ENCODE data around the gene PLSCR2.
"Not testable (repeated sequence)": the region's sequence is repeated elsewhere in the genome, so short reads cannot be mapped to it uniquely, and the experiment has no call there.

The PLSCR2 gene

DNA sequence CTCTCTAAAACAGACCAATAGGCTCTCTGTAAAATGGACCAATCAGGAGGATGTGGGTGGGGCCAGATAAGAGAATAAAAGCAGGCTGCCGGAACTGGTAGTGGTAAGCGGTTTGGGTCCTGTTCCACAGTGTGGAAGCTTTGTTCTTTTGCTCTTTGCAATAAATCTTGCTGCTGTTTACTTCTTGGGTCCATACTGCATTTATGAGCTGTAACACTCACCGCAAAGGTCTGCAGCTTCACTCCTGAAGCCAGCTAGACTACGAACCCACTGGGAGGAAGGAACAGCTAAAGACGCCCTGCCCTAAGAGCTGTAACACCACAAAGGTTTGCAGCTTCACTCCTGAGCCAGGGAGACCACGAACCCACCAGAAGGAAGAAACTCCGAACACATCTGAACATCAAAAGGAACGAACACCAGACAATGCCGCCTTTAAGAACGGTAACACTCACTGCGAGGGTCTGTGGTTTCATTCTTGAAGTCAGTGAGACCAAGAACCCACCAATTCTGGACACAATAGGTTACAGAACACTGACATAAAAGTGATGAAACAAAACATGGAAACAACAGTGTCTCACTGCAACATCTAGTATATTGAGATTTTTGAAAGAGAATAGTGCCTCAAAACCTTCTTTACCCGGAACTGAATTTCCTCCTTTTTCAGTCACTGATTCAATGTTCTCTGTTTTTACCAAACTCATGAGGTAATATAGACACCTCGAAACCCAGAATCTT is 28.8 kb upstream of the PLSCR2 start:
- TF ChIP-seq CTCF (IDR thresholded peaks at IDR 0.05; ENCODE audit: low read depth, low read length, missing control alignments), result no peak
- no peak for DNase-seq (ENCODE audit: low read depth)
- no peak overlapping the region for H3K4me3 ChIP-seq (ENCODE audit: low read depth, low read length)
- in situ Hi-C loops (cut with HindIII; ENCODE audit: low sequenced_read_pairs), result loop anchor here (5.0 kb wide), 1 partner anchor 44 kb away; the partner anchor contains the start of gene PLSCR1

- not testable (repeated sequence) for H3K4me3 ChIP-seq (ENCODE audit: low read depth, low read length); DNase-seq (ENCODE audit: low read depth)
- in situ Hi-C loops (cut with HindIII; ENCODE audit: low sequenced_read_pairs), result loop anchor here (5.0 kb wide), 1 partner anchor 45 kb away; the partner anchor contains the start of gene PLSCR1
Observed at GRCh38 chr3:146497145-146497843, 27.9 kb upstream of the PLSCR2 start.

GRCh38 chr3:146496726-146497125 is 27.4 kb upstream of the PLSCR2 start:
- in situ Hi-C loops (cut with HindIII; ENCODE audit: low sequenced_read_pairs), result loop anchor here (5.0 kb wide), 1 partner anchor 46 kb away; the partner anchor contains the start of gene PLSCR1
- no peak for DNase-seq (ENCODE audit: low read depth)

DNA sequence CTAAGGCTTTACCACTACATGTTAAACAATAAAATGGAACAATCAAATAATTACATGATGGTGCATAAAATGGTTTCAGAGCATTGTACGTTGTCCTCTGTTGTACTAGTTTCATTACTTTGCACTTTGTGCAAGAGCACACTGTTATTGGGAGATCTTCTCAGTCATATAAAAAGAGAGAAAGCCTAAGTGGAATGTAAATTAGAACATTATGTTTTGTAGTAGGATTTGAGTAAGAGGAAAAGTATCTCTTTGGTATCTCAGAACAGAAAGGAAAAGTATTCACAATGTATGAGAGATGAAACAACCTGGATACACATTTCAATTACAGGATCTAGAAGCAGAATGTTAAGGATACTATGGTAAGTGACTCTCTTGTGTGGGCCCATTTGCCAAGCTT is 26.9 kb upstream of the PLSCR2 start:
- in situ Hi-C loops (cut with HindIII; ENCODE audit: low sequenced_read_pairs), result loop anchor here (5.0 kb wide), 1 partner anchor 46 kb away; the partner anchor contains the start of gene PLSCR1

More at GRCh38 chr3:146496726-146497125, 27.4 kb upstream of the PLSCR2 start:
- no peak overlapping the region for H3K4me3 ChIP-seq (ENCODE audit: low read depth, low read length)
- TF ChIP-seq CTCF (IDR thresholded peaks at IDR 0.05; ENCODE audit: low read depth, low read length, missing control alignments), result no peak

DNA sequence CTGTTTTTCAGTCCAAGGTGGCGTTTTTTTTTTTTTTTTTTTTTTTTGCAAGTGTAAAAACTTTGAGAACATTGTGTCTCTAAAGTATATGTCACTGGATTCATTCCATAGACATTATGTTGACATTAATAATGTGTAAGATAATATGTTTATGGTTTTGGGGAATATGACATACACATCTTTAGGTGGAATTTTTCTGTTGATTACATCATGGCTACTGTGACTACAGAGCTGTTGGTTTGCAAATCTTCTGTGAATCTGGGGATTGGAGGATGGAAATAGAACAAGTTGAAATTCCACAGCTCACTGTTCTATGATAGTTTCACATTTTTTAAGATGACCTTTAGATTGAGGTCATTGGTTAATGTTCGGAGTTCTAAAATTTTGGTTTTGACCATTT is 24.4 kb upstream of the PLSCR2 start:
- no peak for DNase-seq (ENCODE audit: low read depth)
- in situ Hi-C loops (cut with HindIII; ENCODE audit: low sequenced_read_pairs), result no loop called here

More for the DNA sequence above, 26.9 kb upstream of the PLSCR2 start:
- no peak for DNase-seq (ENCODE audit: low read depth)
- H3K4me3 ChIP-seq (ENCODE audit: low read depth, low read length), result no peak overlapping the region
- no peak for TF ChIP-seq CTCF (IDR thresholded peaks at IDR 0.05; ENCODE audit: low read depth, low read length, missing control alignments)

DNA sequence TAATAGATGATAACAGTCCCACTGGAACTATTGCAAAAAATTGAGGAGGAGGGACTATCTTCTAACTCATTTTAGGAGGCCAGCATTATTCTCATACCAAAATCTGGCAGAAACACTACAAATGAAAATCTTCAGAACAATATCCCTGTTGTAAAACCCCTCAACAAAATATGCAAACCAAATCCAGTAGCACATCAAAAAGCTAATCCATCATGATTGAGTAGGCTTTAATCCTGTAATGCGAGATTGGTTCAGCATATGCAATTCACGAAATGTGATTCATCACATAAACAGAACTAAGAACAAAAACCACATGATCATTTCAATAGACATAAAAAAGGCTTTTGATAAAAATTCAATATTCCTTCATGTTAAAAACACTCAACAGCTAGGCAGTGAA is 23.9 kb upstream of the PLSCR2 start:
- TF ChIP-seq CTCF (IDR thresholded peaks at IDR 0.05; ENCODE audit: low read depth, low read length, missing control alignments), result no peak
- no peak overlapping the region for H3K4me3 ChIP-seq (ENCODE audit: low read depth, low read length)
- DNase-seq (ENCODE audit: low read depth), result no peak
- in situ Hi-C loops (cut with HindIII; ENCODE audit: low sequenced_read_pairs), result no loop called here

More for the DNA sequence above, 24.4 kb upstream of the PLSCR2 start:
- no peak for TF ChIP-seq CTCF (IDR thresholded peaks at IDR 0.05; ENCODE audit: low read depth, low read length, missing control alignments)
- no peak overlapping the region for H3K4me3 ChIP-seq (ENCODE audit: low read depth, low read length)

DNA sequence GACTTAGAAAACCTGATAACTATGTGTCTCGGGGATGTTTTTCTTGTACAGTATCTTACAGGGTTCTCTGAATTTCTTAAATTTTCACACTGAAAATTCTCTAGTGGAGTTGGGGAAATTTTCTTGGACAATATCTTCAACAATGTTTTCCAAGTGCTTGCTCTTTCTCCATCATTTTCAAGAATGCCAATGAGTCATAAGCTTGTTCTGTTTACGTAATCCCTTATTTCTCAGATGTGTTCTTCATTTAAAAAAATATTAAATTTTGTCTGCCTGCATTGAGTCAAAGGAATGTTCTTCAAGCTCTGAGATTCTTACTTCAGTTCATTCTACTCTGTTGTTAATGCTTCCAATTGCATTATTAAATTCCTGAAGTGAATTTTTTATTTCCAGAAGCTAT is 21.9 kb upstream of the PLSCR2 start:
- H3K4me3 ChIP-seq (ENCODE audit: low read depth, low read length), result no peak overlapping the region
- TF ChIP-seq CTCF (IDR thresholded peaks at IDR 0.05; ENCODE audit: low read depth, low read length, missing control alignments), result no peak
- in situ Hi-C loops (cut with HindIII; ENCODE audit: low sequenced_read_pairs), result no loop called here
- DNase-seq (ENCODE audit: low read depth), result no peak

All from astrocyte of the cerebellum (primary cell).